Esophagus muscularis mucosa (tissue), 4 donors: ENCODE results near the gene PPP4R2. TPM values are rescaled to one million over a fixed set of nuclear protein-coding genes. Genes with fewer than 3 reads are reported as not detected.
A peak's percentile ranks its signal among the peaks of the same experiment; 100 is the strongest.

Experiments used
- DNase-seq: peaks from one replicate; pipeline ENCODE4 v3.0.0-alpha.2; 2017; ENCODE audit errors: extremely low spot score
- H3K27ac ChIP-seq, 4 donors: fragments of 200-600 bp; sonication (generic); replicated peaks in 1 of 4; 1 replicate in 3 of 4; 2 replicates in 1 of 4; pipeline ENCODE4 v1.5.1; 2016 to 2019; ENCODE audit warnings: mild to moderate bottlenecking in 1 of 4
- H3K27me3 ChIP-seq, 4 donors: fragments of 200-600 bp; sonication (generic); one replicate each; pipeline versions ENCODE4 v1.5.1 to v1.6.0; 2016 to 2019
- H3K36me3 ChIP-seq, 4 donors: fragments of 200-600 bp; sonication (generic); one replicate each; pipeline ENCODE4 v1.5.1; 2016 to 2019
- H3K4me1 ChIP-seq, 4 donors: fragments of 200-600 bp; sonication (generic); one replicate each; pipeline ENCODE4 v1.5.1; 2016 to 2019
- H3K4me3 ChIP-seq, 4 donors: fragments of 200-600 bp; sonication (generic); 1 replicate in 2 of 4; 2 replicates in 2 of 4; pipeline ENCODE4 v1.5.1; 2016 to 2019; ENCODE audit warnings: mild to moderate bottlenecking in 4 of 4, moderate library complexity in 1 of 4
- H3K9me3 ChIP-seq, 4 donors: fragments of 200-600 bp; sonication (generic); 1 replicate in 3 of 4; 2 replicates in 1 of 4; pipeline ENCODE4 v1.5.1; 2016 to 2019
- CTCF ChIP-seq, 3 experiments: fragments of 200-600 bp in 2 of 3; fragments of 450-650 bp in 1 of 3; sonication (generic) in 2 of 3; IDR thresholded peaks; one replicate each; pipeline ENCODE4 v1.5.1; 2017 to 2019; ENCODE audit warnings: antibody characterized with exemption in 3 of 3, mild to moderate bottlenecking in 2 of 3, moderate library complexity in 1 of 3
- EP300 ChIP-seq: sonication (generic); formaldehyde crosslinking; IDR thresholded peaks from one replicate; pipeline ENCODE4 v1.6.1; 2017; ENCODE audit warnings: antibody characterized with exemption
- POLR2A ChIP-seq: fragments of 450-650 bp; IDR thresholded peaks from one replicate; pipeline ENCODE4 v1.6.1; 2017; ENCODE audit warnings: antibody characterized with exemption, moderate library complexity, mild to moderate bottlenecking, low read depth
- POLR2AphosphoS5 ChIP-seq, 2 donors: sonication (generic); formaldehyde crosslinking; IDR thresholded peaks; one replicate each; pipeline ENCODE4 v1.6.1; 2017; ENCODE audit warnings: antibody characterized with exemption in 2 of 2
- WGBS: methylation state at CpG from one replicate; pipeline ENCODE4 v1.1.5; 2018; 5-methylcytosine and 5-hydroxymethylcytosine counted together
- intact Hi-C: fragments of 100-400 bp; cut with DNase I; formaldehyde crosslinking; loops from one replicate; pipeline ENCODE4 v1.15.1; 2023
- total RNA-seq, 4 donors: library from RNA; depleted of rRNA; stranded (reverse); fragments of >200 nt; gene quantifications; one replicate each; pipeline versions ENCODE4 v1.1.0 to v1.2.1, GENCODE V29; 2016

Gene PPP4R2
- total RNA-seq, 4 donors from 2014 or later: 24.6 to 60.6 (median 33.9) TPM

DNA sequence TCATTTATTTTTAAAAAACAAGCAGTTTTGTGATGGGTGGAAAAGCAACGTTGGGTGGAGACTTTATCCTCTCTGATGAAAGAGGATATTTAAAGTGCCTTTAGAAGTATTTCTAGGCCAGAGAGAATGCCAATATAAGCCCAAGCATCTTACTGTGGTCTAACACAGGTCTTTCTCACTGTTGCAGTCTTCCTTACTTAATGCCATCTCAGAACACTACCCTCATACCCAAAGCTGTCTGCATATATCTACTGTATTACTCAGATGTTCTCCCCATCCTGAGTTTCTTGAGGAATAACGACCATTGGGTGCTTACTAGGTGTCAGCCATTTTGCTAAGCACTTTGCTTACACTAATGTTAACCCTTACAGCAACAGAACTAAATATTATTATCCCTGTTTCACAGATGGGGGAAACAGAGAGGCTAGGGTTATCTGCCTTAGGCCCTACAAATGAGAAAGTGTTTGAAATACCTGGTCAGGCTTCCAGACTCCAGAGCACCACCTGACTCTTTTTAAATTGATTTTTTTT is 35.0 kb downstream of the PPP4R2 start:
- peaks cover 24 to 67% (median 51%) of the 10 kb centered on the region in 4 donors for H3K4me1 ChIP-seq
- intact Hi-C loops: no loop called here

GRCh38 chr3:73036694-73037591 is 40.3 kb downstream of the PPP4R2 start:
- WGBS: 45% methylated on average over 3 of the region's 3 CpGs
- Histone ChIP-seq H3K36me3 (no peaks in the 10 kb centered on the region), H3K4me3 (no peak overlapping the region), H3K27me3 (no peaks in the 10 kb centered on the region), H3K27ac (no peak overlapping the region), H3K4me1 (peaks cover 37 to 78% (median 58%) of the 10 kb centered on the region in 4 donors), H3K9me3 (no peaks in the 10 kb centered on the region)
- intact Hi-C loops: no loop called here
- no peak for DNase-seq
- TF ChIP-seq EP300 (no peak), POLR2A (no peak), POLR2AphosphoS5 (IDR thresholded peaks at IDR 0.05) (no peak), CTCF (IDR thresholded peaks at IDR 0.05) (no peak)

More for the DNA sequence above, 35.0 kb downstream of the PPP4R2 start:
- no peak for TF ChIP-seq CTCF (IDR thresholded peaks at IDR 0.05)
- TF ChIP-seq POLR2AphosphoS5 (IDR thresholded peaks at IDR 0.05): no peak
- TF ChIP-seq POLR2A: no peak
- TF ChIP-seq EP300: no peak
- DNase-seq: no peak
- H3K9me3 ChIP-seq: no peaks in the 10 kb centered on the region
- H3K4me3 ChIP-seq: no peak overlapping the region
- no peaks in the 10 kb centered on the region for H3K36me3 ChIP-seq
- 25% methylated on average over 2 of the region's 2 CpGs for WGBS
- H3K27ac ChIP-seq: no peak overlapping the region
- no peaks in the 10 kb centered on the region for H3K27me3 ChIP-seq

GRCh38 chr3:73041537-73041936 is 44.9 kb downstream of the PPP4R2 start:
- H3K27me3 ChIP-seq: no peaks in the 10 kb centered on the region
- H3K4me3 ChIP-seq: no peak overlapping the region
- WGBS: 31% methylated on average over 3 of the region's 3 CpGs
- no peak for TF ChIP-seq EP300
- no peak for TF ChIP-seq CTCF (IDR thresholded peaks at IDR 0.05)
- TF ChIP-seq POLR2A: no peak
- TF ChIP-seq POLR2AphosphoS5 (IDR thresholded peaks at IDR 0.05): no peak
- H3K4me1 ChIP-seq: peaks cover 51 to 84% (median 77%) of the 10 kb centered on the region in 4 donors
- peak overlapping the region; percentile 7 to 67 (median 45) for H3K27ac ChIP-seq
- H3K36me3 ChIP-seq: no peaks in the 10 kb centered on the region
- DNase-seq: no peak
- H3K9me3 ChIP-seq: no peaks in the 10 kb centered on the region
- intact Hi-C loops: loop anchor here (5.0 kb wide), 1 partner anchor 44 kb away; the partner anchor contains the start of gene PPP4R2

DNA sequence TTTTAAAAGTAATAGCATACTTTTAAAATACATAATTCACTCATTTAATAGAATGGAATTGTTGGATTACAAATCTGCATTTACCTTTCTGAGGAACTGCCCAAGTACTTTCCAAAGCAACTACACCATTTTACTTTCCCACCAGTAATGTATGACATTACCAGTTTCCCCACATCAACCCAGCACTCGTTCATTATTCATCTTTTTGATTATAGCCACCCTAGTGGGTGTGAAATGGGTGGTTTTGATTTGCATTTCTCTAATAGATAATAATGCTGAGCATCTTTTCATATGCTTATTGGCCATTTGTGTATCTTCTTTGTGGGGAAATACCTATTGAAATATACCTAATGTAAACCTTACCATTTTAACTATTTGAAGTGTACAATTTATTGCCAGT is 46.8 kb downstream of the PPP4R2 start:
- Histone ChIP-seq H3K4me1 (peaks cover 36 to 70% (median 65%) of the 10 kb centered on the region in 4 donors), H3K27me3 (no peaks in the 10 kb centered on the region), H3K4me3 (no peak overlapping the region), H3K9me3 (no peaks in the 10 kb centered on the region), H3K27ac (no peak overlapping the region), H3K36me3 (peaks cover 0 to 7% (median 3%) of the 10 kb centered on the region in 4 donors)
- TF ChIP-seq POLR2AphosphoS5 (IDR thresholded peaks at IDR 0.05): no peak
- TF ChIP-seq POLR2A: no peak
- no peak for TF ChIP-seq EP300
- TF ChIP-seq CTCF (IDR thresholded peaks at IDR 0.05): no peak
- no peak for DNase-seq
- intact Hi-C loops: loop anchor here (5.0 kb wide), 1 partner anchor 46 kb away; the partner anchor contains the start of gene PPP4R2
- WGBS: 76% methylated on average over 1 of the region's 1 CpG
